Camera-type eye (tissue), 1 donor: ENCODE results near the gene COQ8A. TPM values are rescaled to one million over a fixed set of nuclear protein-coding genes. Genes with fewer than 3 reads are reported as not detected.

Experiments
- total RNA-seq: library from RNA; depleted of rRNA; stranded (reverse); fragments of >200 nt; gene quantifications from one replicate; pipeline ENCODE4 v1.2.3, GENCODE V29; 2014

The COQ8A gene
- total RNA-seq: 44.4 TPM

GRCh38 chr1:226940029-226940805 is at the start of gene COQ8A:
Gene COQ8A, plus strand, starts transcription at chr1:226940294. Its CDS starts 21,092 bp downstream, at chr1:226961386.

Other genes with a start within 250 kb of the COQ8A start
- gene ITPKB, start 201.0 kb upstream of the COQ8A start, total RNA-seq: 32.5 TPM
- gene PSEN2, start 69.7 kb upstream of the COQ8A start, total RNA-seq: 41.7 TPM